Activated CD4-positive, alpha-beta T cell treated with anti-CD3 and anti-CD28 coated beads, Interleukin-2, amount 10 ng/mL, durations not matched to agents 24 days and 14 days (primary cell): Measurements from ENCODE around the gene CST11. TPM values are rescaled to one million over a fixed set of nuclear protein-coding genes. Genes with fewer than 3 reads are reported as not detected.
A peak's percentile ranks its signal among the peaks of the same experiment; 100 is the strongest.

Experiments used
- DNase-seq: peaks from one replicate; pipeline ENCODE4 v3.0.0; 2022
- H3K27ac Mint-ChIP-seq: one replicate; pipeline ENCODE4 v1.8.0; 2022; ENCODE audit warnings: mild to moderate bottlenecking, mixed read lengths
- H3K27me3 Mint-ChIP-seq: one replicate; pipeline ENCODE4 v1.8.0; 2022; ENCODE audit warnings: mixed read lengths
- H3K36me3 Mint-ChIP-seq: one replicate; pipeline ENCODE4 v1.8.0; 2022; ENCODE audit warnings: low read depth, mild to moderate bottlenecking, mixed read lengths
- H3K4me1 Mint-ChIP-seq: one replicate; pipeline ENCODE4 v1.8.0; 2021; ENCODE audit warnings: mixed read lengths
- H3K4me3 Mint-ChIP-seq: one replicate; pipeline ENCODE4 v1.8.0; 2022; ENCODE audit warnings: mild to moderate bottlenecking, moderate library complexity, mixed read lengths
- H3K9me3 Mint-ChIP-seq: one replicate; pipeline ENCODE4 v1.8.0; 2021; ENCODE audit warnings: mixed read lengths
- intact Hi-C: fragments of 100-400 bp; cut with micrococcal nuclease; formaldehyde crosslinking; loops from one replicate; pipeline ENCODE4 v1.15.1; 2023
- total RNA-seq: library from RNA; stranded (reverse); gene quantifications from 2 replicates; pipeline ENCODE4 v1.2.3, GENCODE V29; 2022

CST11 gene
- total RNA-seq, 1 donor from 2014 or later, result not detected

DNA sequence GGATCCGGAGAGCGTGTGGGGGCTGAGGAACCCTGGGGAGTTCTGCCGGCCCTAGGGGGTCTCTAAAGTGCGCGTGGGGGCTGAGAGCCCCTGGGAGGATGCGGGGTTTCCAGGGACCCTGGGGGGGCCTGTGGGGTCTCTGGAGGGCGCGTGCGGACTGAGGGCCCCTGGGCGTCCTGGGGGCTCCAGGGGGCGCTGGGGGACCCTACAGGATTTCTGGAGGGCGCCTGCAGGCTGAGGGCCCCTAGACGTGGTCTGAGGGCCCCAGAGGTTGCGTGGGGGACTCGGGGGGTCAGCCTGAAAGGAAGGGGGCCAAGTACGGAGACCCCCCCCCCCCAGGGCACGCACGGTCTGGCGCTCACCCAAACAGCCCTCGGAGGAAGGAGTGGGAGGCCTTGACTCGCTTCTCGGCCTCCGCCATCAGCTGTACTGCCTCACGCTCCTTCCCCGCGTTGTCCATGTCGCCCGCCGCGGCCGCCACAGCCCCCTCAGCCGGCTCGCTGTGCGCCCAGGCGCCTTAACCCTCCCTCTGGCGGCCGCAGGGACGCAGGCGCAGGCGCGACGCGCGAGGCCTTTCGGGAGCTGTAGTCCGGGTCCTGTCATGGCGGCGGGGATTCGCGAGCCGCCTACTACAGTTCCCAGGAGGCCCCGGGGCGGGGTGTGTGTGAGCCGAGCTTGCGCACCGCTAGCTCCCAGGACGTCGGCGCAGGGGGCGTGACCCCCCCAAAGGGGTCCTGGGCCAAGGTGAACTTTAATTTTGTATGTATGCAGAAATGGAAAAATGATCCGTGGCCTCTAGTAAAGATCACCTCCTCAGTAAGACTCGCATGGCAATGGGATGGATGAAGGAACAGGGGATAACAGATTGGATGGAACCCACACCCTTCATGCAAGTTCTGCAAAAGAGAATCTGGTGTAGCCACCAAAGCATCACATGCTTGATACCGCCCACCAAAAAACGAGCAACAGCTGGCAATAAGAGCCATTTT is 31.4 kb downstream of the CST11 start, which contains the start of gene NAPB:
Gene NAPB, minus strand, starts transcription at position 546 of the 989 bp plus-strand sequence. Its CDS starts 86 bp downstream, at position 460.
- peaks cover 49% of the 10 kb centered on the region for H3K4me1 Mint-ChIP-seq
- intact Hi-C loops, result loop anchor here (1.0 kb wide), 4 partner anchors 13 to 71 kb away; partner anchors contain the start of genes GZF1 and NXT1
- H3K4me3 Mint-ChIP-seq, result peak within 1 kb of the TSS; percentile 98
- H3K36me3 Mint-ChIP-seq, result no peaks in the 10 kb centered on the region
- H3K27me3 Mint-ChIP-seq, result peaks cover 7% of the 10 kb centered on the region
- peak within 1 kb of the TSS; percentile 94 for H3K27ac Mint-ChIP-seq
- peak; percentile 98 for DNase-seq
- no peaks in the 10 kb centered on the region for H3K9me3 Mint-ChIP-seq

DNA sequence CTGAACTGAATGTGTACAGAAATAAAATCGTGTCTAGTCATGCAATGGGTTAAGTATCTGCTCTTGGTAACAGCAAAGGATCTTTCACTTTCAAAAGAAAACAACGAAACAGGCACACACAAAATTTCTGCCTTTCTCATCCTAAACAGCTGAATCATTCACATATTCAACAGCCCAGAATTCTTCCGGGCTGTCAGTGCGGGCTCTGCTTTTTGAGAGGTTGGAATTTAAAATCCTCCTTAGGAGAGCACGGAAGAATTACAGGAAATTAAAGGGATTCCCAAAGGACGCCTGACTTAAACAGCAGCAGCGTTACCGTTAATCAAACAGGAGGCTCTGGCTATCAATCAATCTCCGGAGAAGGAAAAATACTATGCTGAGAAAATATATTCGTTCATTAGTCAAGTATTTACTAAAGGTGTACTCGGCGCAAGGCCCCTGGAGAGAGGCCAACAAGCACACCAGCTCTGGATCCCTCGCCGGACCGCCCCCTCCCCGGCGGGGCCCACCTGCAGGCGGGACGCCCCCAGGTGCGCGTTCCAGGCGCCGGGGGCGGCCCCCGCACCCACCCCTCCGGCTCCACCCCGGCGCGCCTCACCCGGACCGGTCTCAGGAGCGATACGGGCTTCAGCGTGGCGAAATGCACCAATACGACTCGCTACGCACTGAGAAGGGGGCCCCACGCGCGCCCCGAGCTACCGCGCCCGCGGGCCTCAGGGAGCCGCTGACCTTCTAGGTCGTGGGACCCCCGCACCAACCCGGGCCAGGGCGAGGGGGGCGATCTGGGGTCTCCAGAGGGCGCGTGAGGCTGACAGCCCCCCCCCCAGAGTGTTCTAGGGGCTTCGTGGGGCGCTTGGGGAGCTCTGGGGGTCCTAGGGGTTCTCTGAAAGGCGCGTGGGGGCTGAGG is 32.4 kb downstream of the CST11 start:
- H3K36me3 Mint-ChIP-seq, result peaks cover 5% of the 10 kb centered on the region
- peaks cover 7% of the 10 kb centered on the region for H3K27me3 Mint-ChIP-seq
- peak overlapping the region; percentile 94 for H3K27ac Mint-ChIP-seq
- peak; percentile 83 for DNase-seq
- H3K4me1 Mint-ChIP-seq, result peaks cover 57% of the 10 kb centered on the region
- peak overlapping the region; percentile 98 for H3K4me3 Mint-ChIP-seq
- intact Hi-C loops, result loop anchor here (1.0 kb wide), 1 partner anchor 20 kb away; no protein-coding TSS in a partner anchor
- H3K9me3 Mint-ChIP-seq, result no peaks in the 10 kb centered on the region

DNA sequence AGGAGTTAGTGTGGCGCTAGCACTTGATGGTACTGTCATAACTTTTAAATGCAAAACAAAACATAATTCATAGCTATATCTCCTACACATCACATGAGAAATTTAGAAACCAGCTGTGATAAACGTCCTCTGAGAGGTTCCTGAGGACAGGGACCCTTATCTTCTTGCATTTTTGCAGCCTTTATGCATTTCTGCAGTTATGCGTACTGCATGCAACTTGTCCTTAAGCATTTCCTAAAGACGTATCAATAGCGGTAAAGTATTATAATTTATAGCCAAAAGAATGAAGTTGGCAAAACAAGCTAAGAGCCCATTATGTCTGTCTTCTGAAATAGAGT is 33.0 kb downstream of the CST11 start:
- peak overlapping the region; percentile 94 for H3K27ac Mint-ChIP-seq
- peaks cover 57% of the 10 kb centered on the region for H3K4me1 Mint-ChIP-seq

DNA sequence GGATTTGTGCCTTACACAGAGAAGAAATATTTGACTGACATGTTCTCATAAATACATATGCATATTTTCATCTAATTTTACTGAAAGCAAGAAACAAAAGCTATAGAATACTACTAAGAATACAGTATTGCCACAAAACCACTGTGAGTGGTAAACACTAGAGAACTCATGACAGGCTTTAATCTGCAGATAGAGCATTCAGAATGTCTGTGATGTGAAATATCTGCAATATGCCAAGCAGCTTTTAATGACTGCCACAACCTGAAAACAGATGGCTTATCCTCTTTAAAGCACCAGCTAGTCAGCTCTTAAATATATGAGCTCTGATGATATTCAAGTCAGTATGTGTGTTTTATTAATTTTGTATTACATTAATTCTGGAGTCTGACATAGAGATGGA is 34.8 kb downstream of the CST11 start:
- Mint-ChIP-seq H3K4me3 (peak overlapping the region; percentile 46), H3K27me3 (peaks cover 1% of the 10 kb centered on the region), H3K36me3 (peaks cover 6% of the 10 kb centered on the region), H3K4me1 (peaks cover 59% of the 10 kb centered on the region), H3K27ac (no peak overlapping the region), H3K9me3 (no peaks in the 10 kb centered on the region)
- DNase-seq, result no peak
- intact Hi-C loops, result no loop called here

More for the DNA sequence above, 33.0 kb downstream of the CST11 start:
- H3K36me3 Mint-ChIP-seq, result peaks cover 5% of the 10 kb centered on the region
- intact Hi-C loops, result no loop called here
- no peak for DNase-seq
- H3K4me3 Mint-ChIP-seq, result peak overlapping the region; percentile 98
- no peaks in the 10 kb centered on the region for H3K9me3 Mint-ChIP-seq
- peaks cover 4% of the 10 kb centered on the region for H3K27me3 Mint-ChIP-seq

DNA sequence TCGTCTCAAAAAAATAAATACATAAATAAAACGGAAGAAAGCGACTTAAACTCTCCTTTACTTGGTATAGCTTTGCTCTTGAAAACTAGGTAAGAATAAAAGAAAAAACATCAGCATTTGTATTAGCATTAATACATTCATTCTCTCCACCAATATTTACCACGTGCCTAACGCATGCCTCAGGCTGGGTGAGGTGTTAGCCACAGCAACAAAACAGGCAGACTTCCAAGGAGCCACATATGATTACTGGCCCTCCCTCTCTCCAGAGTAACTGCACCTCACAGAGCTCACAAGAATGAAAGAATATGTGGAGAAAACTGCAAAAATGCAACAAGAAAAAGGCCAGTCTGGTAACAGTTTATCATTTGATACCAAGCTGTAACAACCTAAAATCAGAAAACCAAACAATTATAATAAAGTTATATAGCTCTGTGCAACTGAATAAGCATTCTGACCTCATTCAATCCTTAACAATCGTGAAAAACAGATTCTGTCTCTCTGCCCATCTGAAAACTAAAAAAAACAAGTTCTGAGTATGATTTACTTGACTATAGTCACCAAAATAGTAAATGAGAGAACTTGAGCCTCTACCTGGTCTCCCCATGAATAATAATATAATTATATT is 36.6 kb downstream of the CST11 start:
- intact Hi-C loops, result no loop called here
- no peak overlapping the region for H3K4me3 Mint-ChIP-seq
- DNase-seq, result no peak
- H3K27me3 Mint-ChIP-seq, result no peaks in the 10 kb centered on the region
- no peaks in the 10 kb centered on the region for H3K9me3 Mint-ChIP-seq
- peaks cover 10% of the 10 kb centered on the region for H3K36me3 Mint-ChIP-seq
- no peak overlapping the region for H3K27ac Mint-ChIP-seq
- peaks cover 58% of the 10 kb centered on the region for H3K4me1 Mint-ChIP-seq

DNA sequence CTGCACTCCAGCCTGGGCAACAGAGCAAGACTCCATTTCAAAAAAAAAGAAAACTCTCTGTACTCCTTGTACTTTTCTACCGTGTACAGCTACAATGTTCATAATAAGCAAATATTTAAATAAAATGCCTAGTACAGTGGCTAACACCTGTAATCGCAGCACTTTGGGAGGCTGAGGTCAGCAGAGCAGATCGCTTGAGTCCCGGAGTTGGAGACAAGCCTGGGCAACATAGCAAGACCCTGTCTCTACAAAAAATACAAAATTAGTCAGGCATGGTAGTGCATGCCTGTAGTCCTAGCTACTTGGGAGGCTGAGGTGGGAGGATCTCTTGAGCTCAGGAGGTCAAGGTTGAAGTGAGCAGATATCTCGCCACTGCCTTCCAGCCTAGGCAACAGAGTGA is 37.1 kb downstream of the CST11 start:
- Mint-ChIP-seq H3K36me3 (peaks cover 11% of the 10 kb centered on the region), H3K9me3 (no peaks in the 10 kb centered on the region), H3K4me3 (no peak overlapping the region), H3K4me1 (peaks cover 60% of the 10 kb centered on the region), H3K27me3 (no peaks in the 10 kb centered on the region), H3K27ac (no peak overlapping the region)
- no peak for DNase-seq
- intact Hi-C loops, result no loop called here

DNA sequence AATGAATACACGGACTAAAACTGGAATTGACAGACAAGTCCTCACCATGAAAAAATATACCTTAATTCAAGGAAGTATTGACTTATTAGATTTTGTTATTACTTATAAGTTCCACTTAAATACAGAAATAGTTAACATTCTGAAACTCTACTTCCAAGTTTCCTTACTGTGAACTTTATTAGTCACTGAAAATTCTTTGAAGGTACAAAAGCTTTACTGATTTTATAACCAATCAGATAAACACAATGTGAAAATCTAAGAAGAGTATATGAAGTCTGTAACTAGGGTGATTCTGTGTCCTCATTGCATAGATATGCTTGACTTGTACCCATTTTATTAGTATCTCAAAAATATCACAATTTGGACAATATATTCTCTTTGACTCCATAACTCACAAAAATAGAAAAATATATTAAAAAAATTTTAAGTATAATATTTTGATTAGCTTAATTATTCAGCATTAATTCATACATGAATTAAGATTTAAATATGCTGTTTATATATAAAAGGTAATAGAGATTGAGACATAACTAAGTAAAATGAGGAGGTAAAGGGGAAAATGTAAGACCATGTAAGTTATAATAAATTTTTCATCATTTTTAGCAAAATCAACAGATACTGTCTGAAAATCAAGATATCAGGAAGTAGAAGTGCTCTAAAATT is 38.0 kb downstream of the CST11 start:
- peaks cover 60% of the 10 kb centered on the region for H3K4me1 Mint-ChIP-seq
- peaks cover 11% of the 10 kb centered on the region for H3K36me3 Mint-ChIP-seq
- H3K27ac Mint-ChIP-seq, result no peak overlapping the region
- H3K4me3 Mint-ChIP-seq, result no peak overlapping the region
- H3K27me3 Mint-ChIP-seq, result no peaks in the 10 kb centered on the region
- no peaks in the 10 kb centered on the region for H3K9me3 Mint-ChIP-seq
- DNase-seq, result no peak
- intact Hi-C loops, result no loop called here

DNA sequence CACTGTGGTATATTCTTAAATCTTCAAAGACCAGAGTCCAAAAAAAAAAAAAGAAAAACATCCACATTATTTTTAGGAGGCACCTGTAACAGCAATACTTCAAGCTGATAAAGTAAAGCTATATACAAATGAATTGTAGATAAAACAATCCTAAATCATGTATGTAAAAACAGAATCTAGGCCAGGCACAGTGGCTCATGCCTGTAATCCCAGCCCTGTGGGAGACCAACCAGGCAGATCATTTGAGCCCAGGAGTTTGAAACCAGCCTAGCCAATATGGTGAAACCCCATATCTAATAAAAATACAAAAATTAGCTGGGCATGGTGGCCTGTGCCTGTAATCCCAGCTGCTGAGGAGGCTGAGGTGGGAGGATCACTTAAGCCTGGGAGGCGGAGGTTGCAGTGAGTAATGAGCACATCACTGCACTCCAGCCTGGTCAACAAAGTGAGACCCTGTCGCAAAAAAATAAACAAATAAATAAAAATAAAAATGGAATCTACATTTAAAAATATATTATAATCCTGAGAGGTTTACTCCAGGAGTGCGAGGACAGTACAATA is 38.7 kb downstream of the CST11 start:
- no peak for DNase-seq
- H3K36me3 Mint-ChIP-seq, result peaks cover 11% of the 10 kb centered on the region
- H3K4me3 Mint-ChIP-seq, result no peak overlapping the region
- H3K9me3 Mint-ChIP-seq, result no peaks in the 10 kb centered on the region
- H3K4me1 Mint-ChIP-seq, result peaks cover 55% of the 10 kb centered on the region
- no peak overlapping the region for H3K27ac Mint-ChIP-seq
- H3K27me3 Mint-ChIP-seq, result no peaks in the 10 kb centered on the region
- intact Hi-C loops, result no loop called here

DNA sequence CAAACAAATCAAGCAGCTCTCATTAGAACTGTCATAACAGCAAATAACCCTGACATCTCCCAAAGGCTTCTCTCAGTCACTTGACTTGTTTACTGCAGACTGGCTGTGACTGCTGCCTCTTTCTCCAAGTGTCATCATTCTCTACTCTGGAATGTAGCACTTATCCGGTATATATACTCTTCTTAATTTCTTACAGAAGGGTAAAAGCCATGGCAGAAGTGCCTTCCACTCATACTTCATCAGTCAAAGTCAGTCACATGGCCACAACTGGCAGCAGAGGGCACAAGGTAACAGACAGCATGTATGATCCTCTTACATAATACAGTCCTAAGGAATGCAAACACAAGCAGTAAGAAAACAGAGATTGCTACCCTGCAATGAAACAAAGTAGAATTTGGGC is 40.6 kb downstream of the CST11 start:
- H3K4me1 Mint-ChIP-seq, result peaks cover 56% of the 10 kb centered on the region
- no peaks in the 10 kb centered on the region for H3K27me3 Mint-ChIP-seq
- H3K27ac Mint-ChIP-seq, result no peak overlapping the region
- no peaks in the 10 kb centered on the region for H3K9me3 Mint-ChIP-seq
- intact Hi-C loops, result no loop called here
- no peak overlapping the region for H3K4me3 Mint-ChIP-seq
- peak; percentile 47 for DNase-seq
- H3K36me3 Mint-ChIP-seq, result peaks cover 11% of the 10 kb centered on the region

DNA sequence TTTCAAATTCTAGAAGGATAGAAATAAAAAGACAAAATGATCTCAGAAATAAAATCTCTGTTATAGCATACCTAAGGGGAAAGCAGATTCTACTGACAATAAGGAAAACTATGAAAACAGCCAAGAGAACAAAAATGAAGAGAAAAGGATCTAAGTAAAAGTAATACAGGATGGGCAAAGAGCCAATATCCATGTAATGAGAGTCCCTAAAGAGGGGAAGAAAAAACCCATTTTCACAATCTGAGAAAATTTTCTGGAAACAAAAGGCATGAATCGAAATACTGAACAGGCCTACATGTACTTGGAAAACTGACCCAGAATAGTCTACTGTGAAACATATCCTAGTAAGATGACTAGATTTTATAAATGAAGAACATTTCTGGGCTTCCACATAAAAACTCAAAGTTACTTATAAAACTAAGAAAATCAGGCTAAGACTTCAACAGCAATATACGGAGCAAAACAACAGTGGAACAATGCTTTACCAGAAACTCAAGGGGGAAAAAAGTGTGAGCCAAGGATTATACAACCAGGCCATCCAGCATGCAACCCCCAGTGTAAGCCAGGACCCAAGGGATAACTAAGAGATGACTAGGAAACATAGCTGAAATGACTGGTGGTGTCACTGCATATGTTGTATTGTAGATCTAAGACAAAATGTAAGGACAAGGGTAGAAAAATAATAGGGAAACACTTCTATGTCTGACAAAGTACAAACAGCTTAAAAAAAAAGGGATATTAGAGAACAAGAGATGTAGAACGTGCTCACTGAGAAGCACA is 41.6 kb downstream of the CST11 start:
- intact Hi-C loops, result no loop called here
- H3K36me3 Mint-ChIP-seq, result peaks cover 10% of the 10 kb centered on the region
- no peaks in the 10 kb centered on the region for H3K9me3 Mint-ChIP-seq
- H3K4me3 Mint-ChIP-seq, result no peak overlapping the region
- H3K27ac Mint-ChIP-seq, result no peak overlapping the region
- H3K27me3 Mint-ChIP-seq, result no peaks in the 10 kb centered on the region
- H3K4me1 Mint-ChIP-seq, result peaks cover 55% of the 10 kb centered on the region
- DNase-seq, result peak; percentile 24

DNA sequence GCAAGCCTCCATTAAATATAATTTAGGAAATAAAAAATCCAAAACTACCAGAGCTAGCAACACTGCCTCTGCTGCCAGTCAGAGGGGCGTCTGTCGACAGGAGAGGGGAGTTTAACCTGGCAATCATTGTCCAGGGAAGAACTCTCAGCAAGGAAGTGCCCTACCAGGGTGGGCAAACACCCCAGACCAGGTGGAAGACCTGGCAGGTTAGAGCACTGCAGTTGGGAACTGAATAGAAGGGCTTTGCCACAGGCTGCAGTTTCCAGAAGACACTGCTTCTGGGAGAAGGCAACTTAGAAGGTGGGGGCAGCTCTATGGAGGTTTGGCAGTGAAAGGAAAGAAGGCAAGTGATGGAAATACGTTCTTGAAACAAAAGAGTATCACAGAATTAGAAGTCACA is 42.9 kb downstream of the CST11 start:
- DNase-seq, result peak; percentile 52
- intact Hi-C loops, result loop anchor here (10.0 kb wide), 1 partner anchor 265 kb away; no protein-coding TSS in a partner anchor

DNA sequence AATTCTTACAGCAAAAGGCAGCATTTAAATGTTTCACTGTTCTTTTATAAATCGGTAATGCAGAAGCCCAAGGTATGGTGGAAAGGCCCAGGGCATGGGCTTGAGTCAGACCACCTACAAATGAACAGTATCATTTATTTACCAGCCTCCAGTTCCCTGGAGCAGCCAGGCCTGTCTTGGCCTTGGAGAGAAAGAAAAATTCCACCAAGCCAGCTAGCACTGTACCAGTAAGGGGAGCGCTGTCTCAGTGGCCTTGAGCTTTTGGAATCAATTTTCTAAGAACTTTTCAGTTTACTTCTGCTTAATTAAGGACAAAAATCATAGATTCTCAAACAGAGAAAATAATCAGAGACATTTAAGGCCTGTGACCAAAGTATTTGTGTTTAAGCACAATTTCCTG is 43.7 kb downstream of the CST11 start:
- DNase-seq, result peak; percentile 41
- Mint-ChIP-seq H3K36me3 (peaks cover 9% of the 10 kb centered on the region), H3K4me1 (peaks cover 56% of the 10 kb centered on the region), H3K9me3 (no peaks in the 10 kb centered on the region), H3K27ac (peak overlapping the region; percentile 77), H3K4me3 (no peak overlapping the region), H3K27me3 (no peaks in the 10 kb centered on the region)
- intact Hi-C loops, result loop anchor here (1.0 to 10.0 kb wide), 3 partner anchors 10 to 264 kb away; partner anchors contain the start of gene NAPB

More for the DNA sequence above, 42.9 kb downstream of the CST11 start:
- Mint-ChIP-seq H3K27me3 (no peaks in the 10 kb centered on the region), H3K36me3 (peaks cover 8% of the 10 kb centered on the region), H3K4me3 (no peak overlapping the region), H3K9me3 (no peaks in the 10 kb centered on the region), H3K27ac (peak overlapping the region; percentile 8), H3K4me1 (peaks cover 54% of the 10 kb centered on the region)
